ENCODE data around the gene ARHGDIB.

ARHGDIB gene

GRCh38 chr12:14931359-14931758 is 30.0 kb downstream of the ARHGDIB start:
- peaks cover 2 to 11% (median 9%) of the 10 kb centered on the region in 4 experiments for H3K36me3 ChIP-seq (ENCODE audit: control insufficient read depth in 4 of 4, insufficient read depth in 4 of 4, low read length in 3 of 4)
- no peaks in the 10 kb centered on the region for H3K9me3 ChIP-seq (ENCODE audit: control extremely low read depth in 1 of 5, control insufficient read depth in 4 of 5, insufficient read depth in 2 of 5, low read depth in 1 of 5, low read length in 4 of 5)
- no peak overlapping the region for H3K4me3 ChIP-seq (ENCODE audit: control insufficient read depth in 1 of 7, extremely low read depth in 1 of 7, insufficient read depth in 4 of 7, low read depth in 2 of 7, low read length in 6 of 7)
- WGBS (ENCODE audit: insufficient coverage) = 93% methylated on average over 4 of the region's 4 CpGs
- no peak for DNase-seq
- POLR2A ChIA-PET = interaction anchor here (0.6 to 1.0 kb wide), 2 partner anchors 9 to 560 kb away, joined by 3 to 4 read pairs; no protein-coding TSS in a partner anchor
- CTCF ChIA-PET = interaction anchor here (0.7 to 1.2 kb wide), 4 partner anchors 8 to 72 kb away, joined by 3 read pairs; no protein-coding TSS in a partner anchor
- no peak overlapping the region for H3K27ac ChIP-seq (ENCODE audit: insufficient read depth in 1 of 2, low read depth in 1 of 2, low read length in 2 of 2, poor library complexity in 1 of 2, severe bottlenecking in 2 of 2)
- peaks cover 0 to 5% (median 2%) of the 10 kb centered on the region in 4 experiments for H3K4me1 ChIP-seq (ENCODE audit: control extremely low read depth in 1 of 4, control insufficient read depth in 4 of 4, insufficient read depth in 4 of 4, low read length in 3 of 4)
- H3K27me3 ChIP-seq (replicated peaks in 2 of 5; ENCODE audit: control insufficient read depth in 4 of 5, insufficient read depth in 5 of 5, low read length in 4 of 5) = no peaks in the 10 kb centered on the region

- Histone ChIP-seq H3K4me1 (ENCODE audit: control extremely low read depth in 1 of 4, control insufficient read depth in 4 of 4, insufficient read depth in 4 of 4, low read length in 3 of 4) (no peaks in the 10 kb centered on the region), H3K9me3 (ENCODE audit: control extremely low read depth in 1 of 5, control insufficient read depth in 4 of 5, insufficient read depth in 2 of 5, low read depth in 1 of 5, low read length in 4 of 5) (no peaks in the 10 kb centered on the region), H3K27ac (ENCODE audit: insufficient read depth in 1 of 2, low read depth in 1 of 2, low read length in 2 of 2, poor library complexity in 1 of 2, severe bottlenecking in 2 of 2) (no peak overlapping the region), H3K27me3 (replicated peaks in 2 of 5; ENCODE audit: control insufficient read depth in 4 of 5, insufficient read depth in 5 of 5, low read length in 4 of 5) (no peaks in the 10 kb centered on the region), H3K4me3 (ENCODE audit: control insufficient read depth in 1 of 7, extremely low read depth in 1 of 7, insufficient read depth in 4 of 7, low read depth in 2 of 7, low read length in 6 of 7) (no peak overlapping the region), H3K36me3 (ENCODE audit: control insufficient read depth in 4 of 4, insufficient read depth in 4 of 4, low read length in 3 of 4) (peaks cover 2 to 11% (median 9%) of the 10 kb centered on the region in 4 experiments)
- POLR2A ChIA-PET = no interaction called here
- no peak for DNase-seq
- CTCF ChIA-PET = no interaction called here
Observed at GRCh38 chr12:14930299-14930698, 31.1 kb downstream of the ARHGDIB start.

GRCh38 chr12:14928931-14929330 is 32.5 kb downstream of the ARHGDIB start:
- WGBS (ENCODE audit: insufficient coverage) = 97% methylated on average over 3 of the region's 4 CpGs
- no peak for DNase-seq
- ChIA-PET POLR2A (no interaction called here), CTCF (interaction anchor here (0.8 to 1.9 kb wide), 4 partner anchors 8 to 41 kb away, joined by 3 to 6 read pairs (median 3); partner anchors contain the start of gene ERP27)
- Histone ChIP-seq H3K4me1 (ENCODE audit: control extremely low read depth in 1 of 4, control insufficient read depth in 4 of 4, insufficient read depth in 4 of 4, low read length in 3 of 4) (no peaks in the 10 kb centered on the region), H3K4me3 (ENCODE audit: control insufficient read depth in 1 of 7, extremely low read depth in 1 of 7, insufficient read depth in 4 of 7, low read depth in 2 of 7, low read length in 6 of 7) (no peak overlapping the region), H3K27me3 (replicated peaks in 2 of 5; ENCODE audit: control insufficient read depth in 4 of 5, insufficient read depth in 5 of 5, low read length in 4 of 5) (no peaks in the 10 kb centered on the region), H3K27ac (ENCODE audit: insufficient read depth in 1 of 2, low read depth in 1 of 2, low read length in 2 of 2, poor library complexity in 1 of 2, severe bottlenecking in 2 of 2) (no peak overlapping the region), H3K9me3 (ENCODE audit: control extremely low read depth in 1 of 5, control insufficient read depth in 4 of 5, insufficient read depth in 2 of 5, low read depth in 1 of 5, low read length in 4 of 5) (no peaks in the 10 kb centered on the region), H3K36me3 (ENCODE audit: control insufficient read depth in 4 of 4, insufficient read depth in 4 of 4, low read length in 3 of 4) (peaks cover 2 to 11% (median 6%) of the 10 kb centered on the region in 4 experiments)

- Histone ChIP-seq H3K9me3 (ENCODE audit: control extremely low read depth in 1 of 5, control insufficient read depth in 4 of 5, insufficient read depth in 2 of 5, low read depth in 1 of 5, low read length in 4 of 5) (no peaks in the 10 kb centered on the region), H3K27ac (ENCODE audit: insufficient read depth in 1 of 2, low read depth in 1 of 2, low read length in 2 of 2, poor library complexity in 1 of 2, severe bottlenecking in 2 of 2) (no peak overlapping the region), H3K4me1 (ENCODE audit: control extremely low read depth in 1 of 4, control insufficient read depth in 4 of 4, insufficient read depth in 4 of 4, low read length in 3 of 4) (no peaks in the 10 kb centered on the region), H3K36me3 (ENCODE audit: control insufficient read depth in 4 of 4, insufficient read depth in 4 of 4, low read length in 3 of 4) (peaks cover 0 to 10% (median 4%) of the 10 kb centered on the region in 4 experiments), H3K4me3 (ENCODE audit: control insufficient read depth in 1 of 7, extremely low read depth in 1 of 7, insufficient read depth in 4 of 7, low read depth in 2 of 7, low read length in 6 of 7) (no peak overlapping the region), H3K27me3 (replicated peaks in 2 of 5; ENCODE audit: control insufficient read depth in 4 of 5, insufficient read depth in 5 of 5, low read length in 4 of 5) (no peaks in the 10 kb centered on the region)
- ChIA-PET CTCF (interaction anchor here (1.3 to 1.9 kb wide), 2 partner anchors 10 to 98 kb away, joined by 3 to 6 read pairs; no protein-coding TSS in a partner anchor), POLR2A (no interaction called here)
- no peak for DNase-seq
- WGBS (ENCODE audit: insufficient coverage) = 100% methylated on average over 1 of the region's 3 CpGs
Observed at GRCh38 chr12:14927267-14927666, 34.1 kb downstream of the ARHGDIB start.

GRCh38 chr12:14924541-14924940 is 36.9 kb downstream of the ARHGDIB start:
- no peaks in the 10 kb centered on the region for H3K27me3 ChIP-seq (replicated peaks in 2 of 5; ENCODE audit: control insufficient read depth in 4 of 5, insufficient read depth in 5 of 5, low read length in 4 of 5)
- no peak for DNase-seq
- no peak overlapping the region for H3K4me3 ChIP-seq (ENCODE audit: control insufficient read depth in 1 of 7, extremely low read depth in 1 of 7, insufficient read depth in 4 of 7, low read depth in 2 of 7, low read length in 6 of 7)
- no peaks in the 10 kb centered on the region for H3K9me3 ChIP-seq (ENCODE audit: control extremely low read depth in 1 of 5, control insufficient read depth in 4 of 5, insufficient read depth in 2 of 5, low read depth in 1 of 5, low read length in 4 of 5)
- H3K27ac ChIP-seq (ENCODE audit: insufficient read depth in 1 of 2, low read depth in 1 of 2, low read length in 2 of 2, poor library complexity in 1 of 2, severe bottlenecking in 2 of 2) = no peak overlapping the region
- ChIA-PET CTCF (no interaction called here), POLR2A (no interaction called here)
- WGBS (ENCODE audit: insufficient coverage) = 100% methylated on average over 3 of the region's 3 CpGs
- H3K36me3 ChIP-seq (ENCODE audit: control insufficient read depth in 4 of 4, insufficient read depth in 4 of 4, low read length in 3 of 4) = peaks cover 0 to 2% (median under 1%) of the 10 kb centered on the region in 4 experiments
- H3K4me1 ChIP-seq (ENCODE audit: control extremely low read depth in 1 of 4, control insufficient read depth in 4 of 4, insufficient read depth in 4 of 4, low read length in 3 of 4) = peaks cover 0 to 12% (median 6%) of the 10 kb centered on the region in 4 experiments

GRCh38 chr12:14923944-14924343 is 37.5 kb downstream of the ARHGDIB start:
- CTCF ChIA-PET = no interaction called here
- Histone ChIP-seq H3K4me1 (ENCODE audit: control extremely low read depth in 1 of 4, control insufficient read depth in 4 of 4, insufficient read depth in 4 of 4, low read length in 3 of 4) (peaks cover 0 to 12% (median 6%) of the 10 kb centered on the region in 4 experiments), H3K9me3 (ENCODE audit: control extremely low read depth in 1 of 5, control insufficient read depth in 4 of 5, insufficient read depth in 2 of 5, low read depth in 1 of 5, low read length in 4 of 5) (no peaks in the 10 kb centered on the region), H3K36me3 (ENCODE audit: control insufficient read depth in 4 of 4, insufficient read depth in 4 of 4, low read length in 3 of 4) (peaks cover 0 to 6% (median under 1%) of the 10 kb centered on the region in 4 experiments), H3K27me3 (replicated peaks in 2 of 5; ENCODE audit: control insufficient read depth in 4 of 5, insufficient read depth in 5 of 5, low read length in 4 of 5) (no peaks in the 10 kb centered on the region), H3K4me3 (ENCODE audit: control insufficient read depth in 1 of 7, extremely low read depth in 1 of 7, insufficient read depth in 4 of 7, low read depth in 2 of 7, low read length in 6 of 7) (no peak overlapping the region), H3K27ac (ENCODE audit: insufficient read depth in 1 of 2, low read depth in 1 of 2, low read length in 2 of 2, poor library complexity in 1 of 2, severe bottlenecking in 2 of 2) (no peak overlapping the region)
- no CpG with 5 or more reads among the region's 2 CpGs for WGBS (ENCODE audit: insufficient coverage)
- DNase-seq = no peak
- POLR2A ChIA-PET = no interaction called here

GRCh38 chr12:14921218-14921617 is 40.2 kb downstream of the ARHGDIB start:
- CTCF ChIA-PET = interaction anchor here (0.9 to 2.3 kb wide), 4 partner anchors 16 to 140 kb away, joined by 4 to 7 read pairs (median 6); no protein-coding TSS in a partner anchor
- POLR2A ChIA-PET = no interaction called here
- no peak overlapping the region for H3K27ac ChIP-seq (ENCODE audit: insufficient read depth in 1 of 2, low read depth in 1 of 2, low read length in 2 of 2, poor library complexity in 1 of 2, severe bottlenecking in 2 of 2)
- no peak overlapping the region for H3K4me3 ChIP-seq (ENCODE audit: control insufficient read depth in 1 of 7, extremely low read depth in 1 of 7, insufficient read depth in 4 of 7, low read depth in 2 of 7, low read length in 6 of 7)
- no peaks in the 10 kb centered on the region for H3K9me3 ChIP-seq (ENCODE audit: control extremely low read depth in 1 of 5, control insufficient read depth in 4 of 5, insufficient read depth in 2 of 5, low read depth in 1 of 5, low read length in 4 of 5)
- no peaks in the 10 kb centered on the region for H3K27me3 ChIP-seq (replicated peaks in 2 of 5; ENCODE audit: control insufficient read depth in 4 of 5, insufficient read depth in 5 of 5, low read length in 4 of 5)
- peaks cover 0 to 27% (median 11%) of the 10 kb centered on the region in 4 experiments for H3K36me3 ChIP-seq (ENCODE audit: control insufficient read depth in 4 of 4, insufficient read depth in 4 of 4, low read length in 3 of 4)
- 100% methylated on average over 2 of the region's 2 CpGs for WGBS (ENCODE audit: insufficient coverage)
- no peak for DNase-seq
- H3K4me1 ChIP-seq (ENCODE audit: control extremely low read depth in 1 of 4, control insufficient read depth in 4 of 4, insufficient read depth in 4 of 4, low read length in 3 of 4) = peaks cover 0 to 12% (median 6%) of the 10 kb centered on the region in 4 experiments
